ENCODE measurements around the gene ABHD15.
A peak's percentile ranks its signal among the peaks of the same experiment; 100 is the strongest.

Gene ABHD15

DNA sequence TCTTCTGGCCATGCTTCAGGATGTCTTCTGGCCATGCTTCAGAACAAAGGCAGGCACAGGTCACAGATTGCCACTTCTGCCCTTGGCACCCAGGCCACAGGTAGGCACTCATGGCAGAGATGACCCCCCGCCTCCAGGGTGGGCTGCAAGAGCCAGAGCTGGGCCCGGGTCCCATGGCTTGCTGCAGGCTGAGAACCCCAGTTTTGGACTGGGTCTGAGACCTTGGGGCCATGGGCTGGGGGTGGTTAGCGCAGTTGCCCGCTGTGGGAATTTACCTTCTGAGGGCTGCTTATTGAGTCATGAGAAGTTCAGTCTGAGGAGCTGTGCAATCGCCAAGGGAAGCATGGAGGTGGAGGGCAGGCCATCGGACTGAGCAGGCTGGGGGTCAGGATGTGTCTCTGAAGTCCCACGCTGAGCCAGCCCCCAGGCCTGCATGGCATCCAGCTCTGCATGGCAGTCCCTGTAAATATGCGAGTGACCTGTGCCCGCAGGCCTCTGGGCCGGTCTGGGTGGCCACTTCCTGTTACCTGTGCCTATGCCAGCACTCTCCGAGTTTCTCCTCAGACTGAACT is 27.8 kb upstream of the ABHD15 start:
- no peak for DNase-seq

GRCh38 chr17:29593591-29594518 is 27.0 kb upstream of the ABHD15 start:
- DNase-seq, result no peak

GRCh38 chr17:29592850-29593551 is 26.2 kb upstream of the ABHD15 start, which contains the start of gene ANKRD13B:
Gene ANKRD13B, plus strand, starts transcription at chr17:29593132. Its CDS starts 490 bp downstream, at chr17:29593622.
- no peak for DNase-seq

DNA sequence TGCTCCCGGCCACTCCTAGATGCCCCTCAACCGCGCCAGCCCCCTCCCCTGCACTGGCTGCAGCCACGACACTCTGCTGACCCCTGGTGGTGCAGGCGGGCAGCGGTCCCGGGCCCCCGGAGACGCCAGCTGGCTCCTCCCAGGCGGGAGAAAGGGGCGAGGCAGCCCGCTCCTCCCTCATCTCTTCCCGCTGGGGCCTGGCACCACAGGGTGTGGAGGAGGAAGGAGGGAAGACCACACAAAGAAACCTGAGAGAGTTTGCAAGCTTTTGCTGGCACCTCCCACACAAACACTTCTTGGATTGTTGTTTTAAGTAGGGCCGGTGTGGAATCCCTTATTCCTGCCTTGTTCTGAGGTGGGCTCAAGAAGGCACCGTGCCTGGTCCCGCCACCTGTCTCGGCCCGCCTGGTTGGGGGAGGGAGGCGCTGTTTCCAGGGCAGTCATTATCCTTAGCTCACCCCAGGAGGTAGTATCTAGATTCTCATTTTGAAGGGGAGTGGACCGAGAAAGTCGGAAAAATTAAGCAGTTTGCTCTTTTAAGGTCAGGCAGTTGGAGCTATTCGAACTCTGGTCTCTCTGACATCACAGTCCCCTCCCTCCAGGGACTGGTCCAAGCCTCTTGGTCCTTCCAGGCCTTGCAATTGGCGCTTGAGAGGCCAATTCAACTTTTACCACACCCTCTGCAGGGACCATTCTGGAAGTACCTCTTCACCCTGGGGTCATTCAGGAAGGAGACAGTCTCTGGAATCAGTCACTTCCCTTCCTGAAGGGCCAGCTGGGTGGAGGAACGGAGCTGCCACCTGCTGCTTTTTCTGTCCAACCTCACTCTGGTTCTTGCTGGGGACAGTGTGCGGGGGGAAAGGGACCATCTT is 25.1 kb upstream of the ABHD15 start:
- DNase-seq, result peak; percentile 34

GRCh38 chr17:29591146-29591736 is 24.4 kb upstream of the ABHD15 start:
- no peak for DNase-seq

GRCh38 chr17:29590411-29591145 is 23.7 kb upstream of the ABHD15 start:
- DNase-seq, result no peak

DNA sequence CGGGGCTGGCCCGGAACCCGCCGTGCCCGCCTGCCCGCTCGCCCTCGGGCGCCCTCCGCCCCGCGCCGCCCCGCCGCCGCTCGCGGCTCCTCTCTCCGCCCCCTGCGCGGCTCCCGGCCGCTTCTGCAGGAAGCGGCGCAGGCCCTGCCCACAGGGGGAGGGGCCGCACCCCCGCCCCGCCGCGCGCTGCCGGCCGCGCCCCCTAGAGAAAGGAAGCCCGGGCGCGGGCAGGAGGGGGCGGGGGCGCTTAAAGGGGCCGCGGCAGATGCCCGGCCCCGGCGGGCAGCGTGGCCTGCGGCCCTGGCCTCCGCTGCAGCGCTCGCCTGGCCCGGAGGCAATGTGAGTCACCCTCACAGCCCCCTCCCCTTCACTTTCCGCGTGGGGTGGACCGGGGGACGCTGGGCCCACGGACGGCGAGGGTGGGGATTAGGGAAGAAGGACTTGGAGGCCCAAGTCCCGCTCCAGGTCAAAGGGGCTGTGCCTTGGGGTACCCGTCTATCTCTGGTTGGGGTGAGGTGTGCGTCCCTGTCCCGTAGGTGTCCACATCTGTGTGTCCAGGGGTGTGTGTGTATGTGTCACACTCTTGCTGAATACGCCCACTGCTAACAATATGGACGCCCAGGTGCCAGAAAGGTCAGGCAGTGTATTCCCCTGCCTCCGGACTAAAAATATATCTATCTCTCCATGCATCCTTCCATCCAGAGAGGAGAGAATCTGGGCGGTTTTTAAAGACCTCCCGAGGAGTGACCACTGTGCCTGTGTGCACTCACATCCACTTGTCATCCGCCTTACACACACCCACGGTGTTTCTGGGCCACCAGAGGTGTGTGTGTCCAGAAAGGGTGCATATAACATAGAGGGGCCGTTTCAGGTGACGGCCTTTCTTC is 22.9 kb upstream of the ABHD15 start, which contains the start of gene GIT1:
Gene GIT1, minus strand, starts transcription at position 125 of the 887 bp plus-strand sequence. CDS start 270 bp downstream, outside the sequence.
- peak; percentile 26 for DNase-seq

- no peak for DNase-seq
Observed at GRCh38 chr17:29588562-29589411, 21.9 kb upstream of the ABHD15 start.

- no peak for DNase-seq
Observed at GRCh38 chr17:29588017-29588561, 21.3 kb upstream of the ABHD15 start.

- DNase-seq, result no peak
Observed at GRCh38 chr17:29587591-29587990, 20.8 kb upstream of the ABHD15 start.

GRCh38 chr17:29586676-29587469 is 20.0 kb upstream of the ABHD15 start:
- no peak for DNase-seq

- DNase-seq, result no peak
Observed at GRCh38 chr17:29585080-29585751, 18.4 kb upstream of the ABHD15 start.

- no peak for DNase-seq
Observed at GRCh38 chr17:29584452-29585079, 17.7 kb upstream of the ABHD15 start.

- DNase-seq, result no peak
Observed at GRCh38 chr17:29583324-29584248, 16.7 kb upstream of the ABHD15 start.

DNA sequence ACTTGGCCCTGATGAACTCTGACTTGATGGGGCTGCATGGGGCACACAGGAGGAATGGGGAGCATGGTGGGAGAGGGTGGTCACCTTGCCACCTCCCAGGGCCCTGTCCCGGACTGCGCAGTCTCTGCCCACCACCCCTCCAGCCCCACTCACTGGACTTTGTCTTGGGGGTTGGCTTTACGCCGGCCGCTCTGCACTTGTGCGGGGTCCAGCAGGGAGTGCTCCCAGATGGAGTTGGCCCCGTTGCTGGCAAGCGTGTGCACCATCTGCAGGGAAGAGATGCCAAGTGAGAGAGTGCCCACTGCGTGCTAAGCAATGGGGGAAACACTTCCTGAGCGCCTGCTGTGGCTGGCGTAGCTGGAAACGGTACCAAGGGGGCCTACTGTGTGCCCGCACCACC is 15.9 kb upstream of the ABHD15 start:
- no peak for DNase-seq

DNA sequence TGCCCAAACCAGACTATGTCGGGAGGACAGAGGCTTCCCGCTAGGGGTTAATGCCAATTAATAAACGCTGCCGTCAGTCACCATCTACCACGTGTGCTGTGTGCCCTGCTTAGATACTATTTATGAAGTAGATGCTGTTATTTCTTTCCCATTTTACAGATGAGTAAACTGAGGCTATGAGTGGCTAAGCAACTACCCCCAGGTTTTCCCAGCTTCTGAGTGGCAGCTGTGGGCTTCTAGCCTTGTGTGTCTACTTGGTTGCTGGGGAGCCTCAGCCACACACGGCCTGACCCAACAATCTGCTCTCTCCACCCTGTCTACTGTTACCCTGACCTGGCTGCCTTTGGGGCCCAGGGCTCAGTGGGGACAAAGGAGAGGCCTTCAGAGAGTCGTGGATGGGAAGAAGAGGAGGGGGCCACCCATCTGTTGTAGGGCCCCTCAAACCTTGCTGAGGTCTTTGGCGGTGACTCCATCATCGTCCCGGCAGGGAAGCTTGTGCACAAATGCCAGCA is 15.5 kb upstream of the ABHD15 start:
- DNase-seq, result no peak

Measured in NCI-H187 treated with DMSO at 0.1 percent for 48 hours (cell line).